CD4-positive, alpha-beta T cell treated with Interleukin-1 beta for 1 hour (primary cell): ENCODE results near the gene DAZL.

Source experiments
- DNase-seq, 2 donors: peaks; one replicate each; pipeline ENCODE4 v3.0.0-alpha.2; 2020 to 2022

Gene DAZL

GRCh38 chr3:16538507-16538906 lies 66.7 kb downstream of the DAZL start:
- DNase-seq = no peak

GRCh38 chr3:16536996-16537395 lies 68.2 kb downstream of the DAZL start:
- DNase-seq = no peak
